GM18861 (cell line): ENCODE measurements around the gene CRYBA2.

Source experiments
- ATAC-seq: cut with Tn5 transposase; IDR thresholded peaks from one replicate; pipeline ENCODE4 v1.9.1; 2021; ENCODE audit not compliant: unreplicated experiment

Gene CRYBA2

DNA sequence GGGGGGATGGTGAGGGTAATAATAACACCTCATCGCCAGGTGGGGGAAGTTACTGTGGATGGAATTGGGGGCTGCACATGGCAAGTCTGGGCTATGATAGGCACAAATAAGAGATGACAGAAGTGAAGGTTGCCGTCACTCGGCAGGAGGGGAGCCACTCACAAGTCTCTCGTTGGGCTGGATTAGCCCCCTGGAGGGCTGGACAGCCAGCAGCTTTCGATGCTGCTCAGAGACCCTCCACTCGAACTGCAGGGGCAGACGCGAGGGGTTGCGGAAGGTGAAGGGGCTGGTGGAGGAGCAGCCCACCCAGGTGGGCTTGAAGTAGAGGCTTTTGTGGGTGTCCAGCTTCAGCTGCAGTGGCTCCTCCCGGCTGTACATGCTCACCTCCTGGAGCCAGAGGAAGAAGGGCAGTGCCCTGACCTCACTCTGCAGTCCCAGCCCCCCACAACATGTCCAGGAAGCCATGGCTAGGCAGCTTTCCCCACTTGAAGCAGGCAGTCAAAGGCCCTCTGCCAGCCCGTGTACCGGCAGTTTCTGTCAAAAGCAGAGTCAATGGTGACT is 29.9 kb upstream of the CRYBA2 start:
- no peak for ATAC-seq

GRCh38 chr2:219022616-219023015 is 29.4 kb upstream of the CRYBA2 start:
- ATAC-seq: no peak

GRCh38 chr2:219022041-219022440 is 28.8 kb upstream of the CRYBA2 start:
- no peak for ATAC-seq

DNA sequence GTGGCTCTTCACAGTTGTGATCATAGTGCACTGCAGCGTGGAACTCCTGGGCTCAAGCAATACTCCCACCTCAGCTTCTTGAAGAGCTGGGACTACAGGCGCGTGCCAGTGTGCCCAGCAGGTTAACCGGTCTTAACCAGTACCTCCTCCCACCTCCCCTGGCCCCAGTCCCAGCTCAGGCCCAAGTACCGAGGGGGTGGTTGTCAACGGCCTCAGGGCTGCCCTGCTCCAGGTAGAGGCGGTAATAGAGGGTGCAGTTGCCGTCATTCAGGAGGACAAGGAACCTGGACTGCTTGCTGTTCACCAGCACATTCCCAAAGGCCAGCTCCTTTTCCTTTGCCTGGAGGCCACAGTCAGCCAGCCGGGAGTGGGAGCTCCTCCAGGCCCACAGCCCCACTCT is 28.4 kb upstream of the CRYBA2 start:
- no peak for ATAC-seq

DNA sequence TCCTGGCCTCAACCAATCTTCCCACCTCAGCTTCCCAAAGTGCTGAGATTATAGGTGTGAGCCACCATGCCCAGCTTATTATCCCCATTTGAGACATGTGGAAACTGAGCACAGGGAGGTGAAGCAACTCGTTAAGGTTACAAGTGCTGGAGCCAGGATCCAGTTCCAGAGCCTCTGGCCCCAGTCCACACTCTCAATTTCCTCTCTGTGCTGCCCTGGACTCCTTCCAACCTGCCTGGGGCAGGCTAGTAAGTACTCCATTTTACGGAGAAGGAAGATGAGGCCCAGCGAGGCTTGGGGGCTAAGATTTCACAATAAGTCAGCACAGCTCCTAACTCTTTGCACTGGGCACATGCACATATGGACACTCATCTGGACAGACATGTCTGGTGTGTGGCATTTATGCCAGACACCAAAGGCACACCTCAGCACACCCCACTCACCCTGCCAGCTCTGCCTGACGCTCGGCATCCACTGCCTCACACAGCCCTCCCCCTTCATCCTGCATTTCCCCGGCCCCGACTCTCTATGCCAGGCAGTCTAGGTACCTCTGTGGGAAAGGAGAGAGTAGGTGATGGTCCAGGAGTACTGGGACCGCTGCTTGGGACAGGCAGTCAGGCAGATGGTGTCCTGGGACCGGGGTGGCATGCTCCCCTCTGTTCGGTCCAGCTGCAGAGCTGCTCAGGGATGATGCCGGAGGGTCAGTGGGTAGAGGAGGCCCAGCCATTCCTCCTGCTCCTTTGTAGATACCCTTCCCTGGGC is 27.6 kb upstream of the CRYBA2 start:
- no peak for ATAC-seq

DNA sequence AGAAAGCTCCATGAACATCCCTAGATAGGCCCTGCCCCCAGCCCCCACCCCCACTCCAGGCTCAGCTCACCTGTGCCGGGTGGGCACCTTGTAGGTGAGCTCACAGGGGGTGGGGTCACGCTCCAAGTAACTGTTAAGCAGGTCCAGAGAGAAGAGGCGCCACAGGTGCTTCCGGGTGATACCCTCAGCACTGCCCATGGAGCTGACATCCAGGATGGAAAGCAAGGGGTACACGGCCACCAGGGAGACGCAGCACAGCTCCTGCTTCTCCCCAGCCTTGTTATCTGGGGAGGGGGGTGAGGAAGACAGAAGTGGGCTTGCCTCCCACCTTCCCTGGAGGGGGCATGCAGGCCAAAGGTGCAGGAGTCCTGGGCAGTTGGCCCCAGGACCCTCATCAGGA is 26.2 kb upstream of the CRYBA2 start:
- no peak for ATAC-seq

GRCh38 chr2:219018726-219019125 is 25.5 kb upstream of the CRYBA2 start:
- ATAC-seq: no peak

DNA sequence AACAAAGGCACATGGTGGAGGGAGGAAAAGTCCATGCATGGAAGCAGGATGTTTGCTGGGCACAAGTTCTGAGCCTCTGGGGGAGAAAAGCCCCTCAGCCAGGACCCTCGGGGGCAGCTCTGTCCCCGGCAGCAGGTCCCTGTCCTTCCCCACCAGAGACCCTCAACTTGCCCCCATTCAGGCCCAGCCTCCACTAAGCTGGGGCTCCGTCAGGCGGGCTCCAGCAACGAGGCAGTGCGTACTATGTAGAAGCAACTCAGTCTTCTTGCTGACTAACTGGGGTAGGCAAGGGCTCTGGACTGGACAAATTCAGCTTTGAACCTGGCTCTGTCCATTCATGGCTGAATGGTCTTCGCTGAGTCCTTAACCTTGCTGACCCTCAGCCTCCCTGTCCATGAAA is 25.1 kb upstream of the CRYBA2 start:
- no peak for ATAC-seq

DNA sequence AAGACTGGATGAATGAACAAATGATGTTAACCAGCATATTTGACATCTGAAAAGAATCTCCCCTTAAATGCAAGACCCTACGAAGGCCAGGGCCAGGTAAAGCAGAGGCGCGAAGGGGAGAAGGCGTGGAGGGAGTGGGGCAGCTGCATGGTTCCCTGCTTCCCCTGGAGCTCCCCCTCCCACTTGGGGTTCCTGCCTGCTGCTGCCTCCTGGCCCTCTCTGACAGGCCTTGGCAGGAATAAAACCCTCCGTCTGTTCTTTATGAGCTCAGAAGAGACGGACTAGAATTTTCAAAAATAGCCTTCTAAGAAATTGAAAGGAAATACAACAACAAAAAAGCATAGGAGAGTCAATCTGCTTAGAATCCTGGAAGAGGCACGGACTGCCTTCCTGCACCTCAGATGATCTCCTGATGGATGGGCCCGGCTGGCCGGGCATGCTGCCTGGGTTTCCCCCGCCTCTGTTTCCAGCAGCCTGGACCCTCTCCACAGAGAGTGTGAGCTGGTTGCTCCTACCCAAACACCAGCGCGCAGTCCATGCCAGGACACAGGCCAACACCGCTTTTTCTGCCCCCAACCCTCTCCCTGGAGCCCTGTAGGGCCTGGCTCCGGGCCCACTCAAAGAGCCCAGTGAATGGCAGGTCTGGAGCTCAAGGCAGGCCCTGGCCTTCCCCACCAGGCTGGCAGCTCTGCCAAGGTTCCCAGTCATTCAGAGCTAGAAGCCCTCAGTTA is 24.1 kb upstream of the CRYBA2 start:
- no peak for ATAC-seq

GRCh38 chr2:219016721-219017120 is 23.5 kb upstream of the CRYBA2 start:
- ATAC-seq: no peak

GRCh38 chr2:219010873-219011272 is 17.7 kb upstream of the CRYBA2 start:
- no peak for ATAC-seq

DNA sequence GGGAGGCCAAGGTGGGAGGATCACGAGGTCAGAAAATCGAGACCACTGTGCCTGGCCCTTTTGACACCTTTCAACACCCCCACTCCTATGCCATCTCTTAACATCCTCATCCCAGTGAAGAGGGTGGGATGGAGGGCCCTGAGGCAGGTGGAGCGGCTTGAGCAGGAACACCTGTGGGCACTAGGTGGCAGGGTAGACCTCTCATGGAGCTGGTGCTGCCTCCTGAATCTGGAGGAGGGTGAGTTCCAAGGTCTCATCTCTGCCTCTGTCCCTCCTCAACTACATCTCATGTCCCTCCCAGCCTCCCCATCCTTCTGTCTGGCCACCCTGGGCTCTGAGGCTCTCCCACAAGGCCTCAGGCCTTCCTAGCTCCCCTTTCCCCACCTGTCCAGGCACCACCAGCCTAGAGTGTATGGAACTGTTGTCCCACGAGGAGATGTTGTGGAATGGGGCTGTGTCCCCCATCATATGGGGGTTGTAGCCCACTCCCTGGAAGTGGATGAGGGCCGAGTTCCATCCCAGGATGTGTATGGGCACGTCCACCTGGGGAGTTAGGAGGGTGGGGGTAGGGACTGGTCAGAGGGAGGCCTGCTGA is 17.0 kb upstream of the CRYBA2 start:
- no peak for ATAC-seq

GRCh38 chr2:219009294-219009693 is 16.1 kb upstream of the CRYBA2 start:
- ATAC-seq: no peak

- ATAC-seq: no peak
These were observed 10.8 kb upstream of the CRYBA2 start for GRCh38 chr2:219003979-219004378.

DNA sequence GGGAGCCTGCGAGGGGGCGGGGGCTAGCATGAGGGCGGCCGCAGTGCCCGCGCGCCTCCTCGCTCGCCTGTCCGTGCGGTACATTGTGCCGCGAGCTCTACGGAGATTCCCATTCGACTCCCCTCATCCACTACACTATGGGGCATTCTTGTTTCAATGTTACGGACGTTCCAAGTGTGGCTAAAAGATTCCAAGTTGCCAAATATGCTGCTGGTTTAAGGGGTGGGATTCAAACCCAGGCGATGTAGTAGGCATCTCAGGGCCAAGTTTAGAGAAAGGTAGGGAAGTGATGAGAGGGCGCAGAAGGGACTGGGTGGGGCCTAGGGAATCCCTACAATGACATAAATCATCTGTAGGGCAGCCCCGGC is 10.0 kb upstream of the CRYBA2 start:
- ATAC-seq: no peak

GRCh38 chr2:219002395-219003266 is 9.4 kb upstream of the CRYBA2 start:
- ATAC-seq: no peak

- ATAC-seq: no peak
These were observed 8.6 kb upstream of the CRYBA2 start for GRCh38 chr2:219001577-219002394.

GRCh38 chr2:219001100-219001576 is 7.9 kb upstream of the CRYBA2 start:
- no peak for ATAC-seq

GRCh38 chr2:219000569-219000960 is 7.3 kb upstream of the CRYBA2 start:
- no peak for ATAC-seq
